Parathyroid adenoma (tissue), 2 donors: ENCODE results near the gene KCTD16.

Experiments used
- H2AFZ ChIP-seq: fragments of 300-600 bp; sonication (generic); one replicate; pipeline ENCODE4 v1.7.0; 2017; ENCODE audit warnings: antibody characterized with exemption, mild to moderate bottlenecking
- H3K27ac ChIP-seq: fragments of 300-600 bp; sonication (generic); one replicate; pipeline ENCODE4 v1.7.0; 2017
- H3K27me3 ChIP-seq: fragments of 300-600 bp; sonication (generic); one replicate; pipeline ENCODE4 v1.7.0; 2017; ENCODE audit warnings: low read length; ENCODE audit not compliant: control insufficient read depth, insufficient read depth
- H3K36me3 ChIP-seq: fragments of 300-600 bp; sonication (generic); one replicate; pipeline ENCODE4 v1.7.0; 2017; ENCODE audit warnings: low read length; ENCODE audit not compliant: control insufficient read depth, insufficient read depth
- H3K4me1 ChIP-seq: fragments of 300-600 bp; sonication (generic); one replicate; pipeline ENCODE4 v1.7.0; 2017; ENCODE audit warnings: control low read depth
- H3K4me2 ChIP-seq: fragments of 300-600 bp; sonication (generic); one replicate; pipeline ENCODE4 v1.7.0; 2017; ENCODE audit warnings: low read length
- H3K4me3 ChIP-seq: fragments of 300-600 bp; sonication (generic); one replicate; pipeline ENCODE4 v1.7.0; 2017; ENCODE audit warnings: low read depth, low read length
- H3K79me2 ChIP-seq: fragments of 300-600 bp; sonication (generic); one replicate; pipeline ENCODE4 v1.7.0; 2017; ENCODE audit warnings: control low read depth
- H3K9ac ChIP-seq: fragments of 300-600 bp; sonication (generic); one replicate; pipeline ENCODE4 v1.7.0; 2017; ENCODE audit warnings: mild to moderate bottlenecking
- H3K9me3 ChIP-seq: fragments of 300-600 bp; sonication (generic); one replicate; pipeline ENCODE4 v1.7.0; 2017; ENCODE audit warnings: low read length; ENCODE audit not compliant: control insufficient read depth
- CTCF ChIP-seq: fragments of 300-600 bp; sonication (generic); IDR thresholded peaks from one replicate; pipeline ENCODE4 v1.7.0; 2017; ENCODE audit warnings: antibody characterized with exemption, mild to moderate bottlenecking
- donor health status: primary hyperparathyroidism.

The KCTD16 gene

GRCh38 chr5:144503123-144503522 lies 332.4 kb downstream of the KCTD16 start:
- H3K27me3 ChIP-seq = no peaks in the 10 kb centered on the region
- no peak overlapping the region for H3K9ac ChIP-seq
- H3K4me1 ChIP-seq = no peaks in the 10 kb centered on the region
- no peak overlapping the region for H2AFZ ChIP-seq
- H3K4me2 ChIP-seq = no peak overlapping the region
- TF ChIP-seq CTCF = no peak
- H3K4me3 ChIP-seq = no peak overlapping the region
- no peaks in the 10 kb centered on the region for H3K79me2 ChIP-seq
- no peaks in the 10 kb centered on the region for H3K9me3 ChIP-seq
- H3K36me3 ChIP-seq = no peaks in the 10 kb centered on the region
- H3K27ac ChIP-seq = no peak overlapping the region

GRCh38 chr5:144504929-144505577 lies 334.4 kb downstream of the KCTD16 start:
- Histone ChIP-seq H3K9ac (no peak overlapping the region), H3K36me3 (no peaks in the 10 kb centered on the region), H3K79me2 (no peaks in the 10 kb centered on the region), H3K4me3 (no peak overlapping the region), H3K27me3 (no peaks in the 10 kb centered on the region), H3K27ac (no peak overlapping the region), H3K4me1 (no peaks in the 10 kb centered on the region), H3K4me2 (no peak overlapping the region), H3K9me3 (no peaks in the 10 kb centered on the region), H2AFZ (no peak overlapping the region)
- no peak for TF ChIP-seq CTCF

GRCh38 chr5:144510845-144511579 lies 340.3 kb downstream of the KCTD16 start:
- H3K27me3 ChIP-seq = no peaks in the 10 kb centered on the region
- H3K4me3 ChIP-seq = no peak overlapping the region
- no peaks in the 10 kb centered on the region for H3K79me2 ChIP-seq
- H3K36me3 ChIP-seq = no peaks in the 10 kb centered on the region
- TF ChIP-seq CTCF = no peak
- no peaks in the 10 kb centered on the region for H3K9me3 ChIP-seq
- no peaks in the 10 kb centered on the region for H3K4me1 ChIP-seq
- no peak overlapping the region for H3K27ac ChIP-seq
- no peak overlapping the region for H3K9ac ChIP-seq
- H3K4me2 ChIP-seq = no peak overlapping the region
- no peak overlapping the region for H2AFZ ChIP-seq

- H3K27ac ChIP-seq = no peak overlapping the region
Measured at GRCh38 chr5:144511580-144512072, 341.0 kb downstream of the KCTD16 start.

More at GRCh38 chr5:144511580-144512072, 341.0 kb downstream of the KCTD16 start:
- H3K4me1 ChIP-seq = no peaks in the 10 kb centered on the region
- no peaks in the 10 kb centered on the region for H3K36me3 ChIP-seq
- TF ChIP-seq CTCF = no peak
- no peaks in the 10 kb centered on the region for H3K79me2 ChIP-seq
- no peak overlapping the region for H3K4me3 ChIP-seq
- H3K4me2 ChIP-seq = no peak overlapping the region
- H3K27me3 ChIP-seq = no peaks in the 10 kb centered on the region
- H2AFZ ChIP-seq = no peak overlapping the region
- no peak overlapping the region for H3K9ac ChIP-seq
- H3K9me3 ChIP-seq = no peaks in the 10 kb centered on the region
